SKM-1 treated with dmso at 0.1 percent for 144 hours (cell line): ENCODE measurements around the gene CRBN.
A peak's percentile ranks its signal among the peaks of the same experiment; 100 is the strongest.

Source experiments
- DNase-seq: peaks from one replicate; lab custom pipeline; 2025; ENCODE audit not compliant: unreplicated experiment; lab: John Stamatoyannopoulos, UW

CRBN gene

GRCh38 chr3:3172627-3173026, 6.9 kb downstream of the CRBN start:
- DNase-seq: no peak

- DNase-seq: peak; percentile 20
Measured at GRCh38 chr3:3170998-3171397, 8.5 kb downstream of the CRBN start.

DNA sequence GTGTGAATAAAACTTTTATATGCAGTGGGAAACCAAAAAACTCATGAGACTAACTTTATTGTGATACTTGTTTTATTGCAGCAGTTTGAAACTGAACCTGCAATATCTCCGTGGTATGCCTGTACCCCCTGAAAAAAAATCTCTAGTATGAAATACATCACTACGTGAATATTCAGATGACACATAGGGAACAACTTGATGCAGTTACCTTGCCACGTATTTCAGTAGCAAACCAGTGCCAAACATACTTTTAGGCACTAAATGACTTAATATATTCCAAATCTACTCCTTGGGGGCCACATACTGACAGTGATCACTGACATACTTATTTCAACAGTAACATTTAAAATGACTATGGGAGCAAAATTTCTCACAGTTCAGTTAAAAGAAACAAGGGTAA, 13.8 kb downstream of the CRBN start:
- DNase-seq: no peak

DNA sequence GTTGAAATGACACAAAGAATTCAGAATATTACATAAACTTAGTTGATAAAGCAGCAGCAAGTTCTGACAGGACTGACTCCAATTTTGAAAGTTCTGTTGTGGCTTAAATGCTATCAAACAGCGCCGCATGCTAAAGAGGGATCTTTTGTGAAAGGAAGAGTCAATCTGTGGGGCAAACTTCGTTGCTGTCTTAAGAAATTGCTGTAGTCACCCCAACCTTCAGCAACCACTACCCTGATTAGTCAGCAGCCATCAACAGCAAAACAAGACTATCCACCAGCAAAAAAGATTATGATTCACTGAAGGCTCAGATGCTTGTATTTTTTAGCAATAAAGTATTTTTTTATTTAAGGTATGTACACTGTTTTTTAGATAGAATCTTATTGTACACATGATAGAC, 14.2 kb downstream of the CRBN start:
- no peak for DNase-seq

- no peak for DNase-seq
Measured at GRCh38 chr3:3160826-3161225, 18.7 kb downstream of the CRBN start.

DNA sequence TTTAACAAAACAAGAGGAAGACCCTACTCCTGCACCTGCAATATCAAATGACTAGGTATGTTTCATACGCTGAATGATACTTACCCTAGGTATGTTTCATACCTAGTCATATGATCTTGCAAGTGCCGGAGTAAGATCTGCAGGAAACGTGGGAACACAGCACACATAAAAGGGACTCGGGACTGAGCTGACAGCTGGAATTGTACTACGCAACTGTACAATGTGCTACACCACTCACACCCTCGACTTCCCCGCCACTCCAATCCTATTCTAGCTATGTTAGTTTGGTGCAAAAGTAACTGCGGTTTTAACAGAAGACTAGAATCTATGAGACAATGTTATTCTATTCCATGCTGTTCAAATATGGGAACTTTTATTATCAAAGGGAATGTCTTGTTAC, 22.0 kb downstream of the CRBN start:
- no peak for DNase-seq

DNA sequence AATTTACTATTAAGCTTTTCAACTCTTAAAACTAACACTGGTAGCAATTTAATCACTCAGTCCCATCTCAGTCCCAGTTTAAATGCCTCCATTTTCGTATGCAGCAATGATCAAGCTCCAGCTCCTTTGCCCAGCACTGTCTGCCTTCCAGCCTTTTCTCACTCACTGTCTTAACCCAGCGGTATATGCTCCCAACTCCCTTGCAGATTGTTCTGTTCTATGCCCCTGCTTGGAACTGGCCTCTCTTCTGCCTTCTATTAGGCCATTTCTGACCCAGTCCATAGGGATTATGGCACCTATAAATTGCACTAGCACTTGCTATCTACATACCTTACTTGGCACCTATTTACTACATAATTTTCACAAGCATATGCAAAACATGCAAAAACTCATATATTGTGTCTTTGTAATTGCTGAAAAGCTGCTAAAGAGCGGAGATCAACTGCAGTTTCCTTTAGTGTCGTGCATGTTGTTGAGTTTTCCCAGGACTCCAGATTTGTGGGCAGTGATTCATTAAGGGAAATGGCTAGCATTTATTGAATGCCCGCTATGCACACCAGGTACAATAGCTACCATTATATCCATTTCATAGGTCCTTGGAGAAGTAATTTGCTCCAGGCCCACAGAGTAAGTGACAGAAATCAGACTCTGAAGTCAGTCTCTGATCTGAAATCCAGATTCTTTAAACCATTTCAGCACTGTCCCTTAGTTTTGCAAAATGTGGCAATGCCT, 24.4 kb downstream of the CRBN start:
- no peak for DNase-seq

DNA sequence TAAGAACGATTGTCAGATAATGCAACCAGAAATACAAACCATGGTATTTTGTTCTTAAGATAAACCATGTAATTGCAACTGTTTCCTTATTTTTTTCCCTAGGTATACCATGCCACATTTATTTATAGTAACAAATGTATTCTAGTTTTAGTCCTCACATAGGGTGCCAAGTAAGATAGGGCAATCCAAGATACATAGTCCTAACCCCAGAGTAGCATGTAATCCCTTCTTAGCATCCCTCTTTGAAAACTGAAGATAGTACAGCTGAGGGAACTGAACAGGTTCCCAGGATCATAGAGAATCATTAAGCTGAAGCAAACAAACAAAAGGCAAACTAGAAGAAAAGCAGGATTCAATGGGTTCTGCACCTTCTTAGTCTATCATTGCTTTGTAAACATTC, 28.0 kb downstream of the CRBN start:
- DNase-seq: no peak

DNA sequence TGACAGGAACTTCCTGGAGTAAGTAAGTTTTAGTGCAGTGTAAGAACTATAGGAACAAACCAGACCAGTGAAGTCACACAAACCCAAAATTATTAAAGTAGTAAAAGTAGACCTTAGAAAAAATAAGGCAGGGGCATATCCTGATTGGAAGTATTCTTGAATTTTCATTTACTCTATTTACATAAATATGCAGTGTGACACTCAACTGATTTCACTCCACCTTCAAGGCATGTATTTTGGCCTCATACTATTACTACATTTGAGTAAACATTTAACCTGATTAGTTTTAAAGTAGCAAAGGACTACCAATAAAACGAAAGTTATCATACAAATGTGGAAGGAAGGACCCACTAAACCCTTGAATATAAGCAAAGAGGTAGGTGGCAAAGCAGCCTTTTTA, 29.9 kb downstream of the CRBN start:
- no peak for DNase-seq

DNA sequence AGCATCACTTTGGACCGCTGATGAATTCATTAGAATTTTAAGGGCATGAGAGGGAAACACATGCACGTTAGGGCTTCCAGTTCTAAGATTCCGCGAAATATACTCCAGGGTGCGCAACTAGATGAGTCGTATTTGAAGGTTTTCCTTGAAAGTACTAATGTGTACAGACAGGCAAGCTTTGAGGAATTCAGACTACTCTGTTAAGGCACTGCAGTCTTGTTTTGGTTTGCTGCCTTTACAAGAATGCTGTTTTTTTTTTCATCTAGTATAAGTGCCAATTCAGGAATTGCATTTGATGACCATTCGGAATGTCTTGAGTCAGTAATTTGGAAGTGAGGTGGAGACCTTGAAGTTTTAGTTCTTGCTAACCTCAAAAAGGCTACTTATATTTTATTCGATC, 33.7 kb downstream of the CRBN start:
- DNase-seq: no peak

- no peak for DNase-seq
Measured at GRCh38 chr3:3141939-3142338, 37.6 kb downstream of the CRBN start.

DNA sequence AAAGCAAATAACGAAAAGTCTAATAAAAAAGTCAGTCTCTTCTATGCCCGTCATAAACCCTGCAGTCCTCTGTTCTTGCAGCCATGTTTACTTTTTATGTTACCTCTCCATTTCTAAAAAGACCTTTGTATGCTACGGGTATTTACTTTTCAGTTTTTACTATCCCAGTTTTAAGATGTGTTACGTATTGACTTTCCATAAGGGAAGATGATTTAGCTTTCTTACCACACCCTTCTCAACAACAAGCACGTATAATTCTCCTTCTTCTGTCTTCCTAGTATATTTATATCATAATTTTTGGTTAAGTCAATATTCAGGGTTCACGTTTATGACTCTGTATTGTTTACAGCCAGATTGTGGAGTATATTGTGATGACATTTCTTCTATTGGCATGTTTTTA, 42.0 kb downstream of the CRBN start:
- no peak for DNase-seq

DNA sequence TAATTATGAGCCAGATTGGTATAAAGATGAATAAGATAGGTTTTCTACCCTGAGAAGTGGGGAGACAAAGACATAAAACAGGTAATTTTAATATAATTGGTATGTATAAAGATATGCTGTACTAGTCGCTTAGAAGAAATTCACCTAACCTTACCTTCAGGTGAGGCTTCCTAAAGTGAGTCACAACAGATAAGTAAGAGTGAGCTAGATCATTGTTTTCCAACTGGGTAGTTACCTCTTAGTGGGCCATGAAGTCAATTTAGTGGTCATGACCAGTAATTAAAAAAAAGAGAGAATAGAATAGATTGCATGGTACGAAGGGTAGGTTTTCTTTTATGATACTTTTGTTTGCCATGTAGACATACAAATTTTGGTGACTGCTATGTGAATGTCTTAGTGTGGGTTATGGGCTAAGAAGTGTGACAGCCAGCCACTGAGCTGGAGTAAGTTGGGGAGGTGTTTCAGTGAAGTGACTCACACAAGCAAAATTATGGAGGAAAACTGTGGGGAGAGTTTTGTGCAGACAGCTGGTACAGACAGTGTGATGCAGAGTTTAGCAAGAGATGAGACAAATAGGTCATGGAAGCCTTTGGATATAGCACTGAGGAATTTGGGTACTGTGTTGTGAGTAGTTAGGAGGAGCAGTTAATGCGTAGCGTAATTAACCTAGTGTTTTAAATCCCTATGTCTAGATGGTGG, 44.6 kb downstream of the CRBN start:
- DNase-seq: no peak

GRCh38 chr3:3133500-3133899, 46.0 kb downstream of the CRBN start:
- no peak for DNase-seq

GRCh38 chr3:3129579-3129978, 49.9 kb downstream of the CRBN start:
- no peak for DNase-seq

DNA sequence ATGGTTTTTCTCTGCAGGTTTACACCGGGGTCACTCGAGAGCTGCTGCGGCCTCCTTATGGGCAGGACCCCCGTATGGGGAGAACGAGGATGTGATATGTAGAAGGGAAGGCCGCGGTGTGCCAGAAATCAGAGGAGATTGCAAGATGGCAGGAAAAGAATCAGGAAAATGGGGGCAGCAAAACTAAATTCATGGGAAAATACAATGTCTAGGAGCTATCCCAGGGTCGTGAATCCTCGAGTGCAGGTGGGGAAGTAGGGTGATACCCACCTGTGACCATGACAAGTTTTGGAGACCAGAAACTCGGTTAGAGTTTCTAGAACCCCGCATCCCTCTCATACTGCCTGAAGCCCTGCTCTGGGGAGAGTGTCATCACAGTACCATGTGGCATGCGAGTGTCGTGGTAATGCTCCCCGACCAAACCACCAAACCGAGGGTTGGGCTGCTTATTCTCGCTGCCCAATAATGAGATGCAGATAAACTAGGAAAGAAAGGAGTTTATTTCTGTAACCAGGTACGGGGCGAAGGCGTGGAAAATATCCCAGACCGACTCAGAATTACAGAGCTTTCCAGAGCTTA, 52.0 kb downstream of the CRBN start:
- no peak for DNase-seq

GRCh38 chr3:3126477-3127431, 52.7 kb downstream of the CRBN start, which contains the start of gene TRNT1:
Gene TRNT1 (plus strand): TSS chr3:3126940. CDS start chr3:3129041, 2,101 bp downstream.
- peak; percentile 89 for DNase-seq

DNA sequence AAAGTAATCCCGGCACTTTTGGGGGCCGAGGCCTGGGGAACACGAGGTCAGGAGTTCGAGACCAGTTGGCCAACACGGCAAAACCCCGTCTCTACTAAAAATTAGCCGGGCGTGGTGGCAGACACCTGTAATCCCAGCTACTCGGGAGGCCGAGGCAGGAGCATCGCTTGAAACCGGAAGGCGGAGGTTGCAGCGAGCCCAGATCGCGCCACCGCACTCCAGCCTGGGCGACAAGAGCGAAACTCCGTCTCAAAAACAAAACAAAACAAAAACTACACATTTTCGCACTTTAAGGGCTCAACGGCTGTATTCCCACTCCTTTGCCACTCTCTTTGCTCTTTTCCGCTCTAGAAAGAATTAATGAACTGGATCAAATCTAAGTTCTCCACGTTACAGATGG, 53.5 kb downstream of the CRBN start:
- no peak for DNase-seq

- no peak for DNase-seq
Measured at GRCh38 chr3:3119393-3119851, 60.1 kb downstream of the CRBN start.

DNA sequence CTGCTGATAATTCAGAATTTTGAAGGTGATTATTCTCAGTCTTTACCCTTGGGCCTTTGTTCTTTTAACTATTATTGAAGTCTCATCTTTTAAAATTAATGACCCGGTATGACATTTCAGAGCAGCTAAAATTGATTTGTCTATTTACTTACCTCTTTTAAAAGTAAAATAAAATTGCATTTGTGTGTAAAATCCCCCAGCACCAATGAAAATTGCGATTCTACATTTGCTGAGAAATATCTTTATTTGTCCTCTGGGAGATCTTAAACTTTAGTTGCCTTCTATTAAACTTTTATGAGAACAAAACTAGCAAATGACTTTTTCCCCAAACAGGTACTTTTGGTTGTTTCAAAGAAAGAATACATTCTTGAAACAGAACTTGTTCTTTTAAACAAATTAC, 61.8 kb downstream of the CRBN start:
- DNase-seq: no peak

DNA sequence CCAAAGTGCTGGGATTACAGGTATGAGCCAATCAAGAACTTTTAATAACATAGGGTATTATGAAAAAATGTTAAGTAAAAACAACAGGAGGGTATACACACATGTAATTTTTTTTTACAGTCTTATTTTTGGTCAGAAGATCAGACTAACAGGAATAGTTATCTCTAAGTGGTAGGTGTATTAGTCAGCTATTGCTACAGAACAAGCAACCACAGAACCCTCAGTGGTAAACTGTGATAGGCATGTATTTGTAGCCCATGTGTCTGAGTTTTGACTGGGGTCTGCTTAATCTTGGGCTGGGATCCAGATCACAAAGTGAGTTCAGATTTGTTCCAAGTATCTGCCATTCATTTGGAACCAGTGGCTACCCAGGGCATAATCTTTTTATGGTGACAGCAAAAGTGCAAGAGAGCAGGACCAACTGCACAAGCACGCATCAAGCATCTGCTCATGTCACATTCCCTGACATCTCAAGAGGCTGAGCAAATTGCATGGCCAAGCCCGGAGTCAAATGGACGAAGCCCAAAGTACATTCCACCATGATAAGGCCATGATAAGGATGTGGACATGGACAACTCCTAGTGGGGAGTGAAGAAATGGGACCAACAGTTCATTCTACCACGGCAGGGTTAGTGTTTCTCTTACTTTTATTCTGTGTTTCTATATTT, 66.3 kb downstream of the CRBN start:
- DNase-seq: no peak
